Transverse colon (tissue), 4 donors: ENCODE results near the gene KIFC1.
"Not testable (repeated sequence)": the region's sequence is repeated elsewhere in the genome, so short reads cannot be mapped to it uniquely, and the experiment has no call there.

ENCODE experiments used
- EP300 ChIP-seq: sonication (generic); formaldehyde crosslinking; IDR thresholded peaks from one replicate; pipeline ENCODE4 v1.6.1; 2017; ENCODE audit warnings: antibody characterized with exemption, low read depth
- POLR2A ChIP-seq: fragments of 450-650 bp; IDR thresholded peaks from one replicate; pipeline ENCODE4 v1.6.1; 2016; ENCODE audit warnings: antibody characterized with exemption, mild to moderate bottlenecking, moderate library complexity
- POLR2AphosphoS5 ChIP-seq, 3 donors: sonication (generic); formaldehyde crosslinking; IDR thresholded peaks; one replicate each; pipeline ENCODE4 v1.6.1; 2016; ENCODE audit warnings: antibody characterized with exemption in 3 of 3
- TF ChIP-seq, protein P1 (sequence below), 5 experiments: fragments of 200-600 bp in 3 of 5; fragments of 450-650 bp in 2 of 5; sonication (generic) in 3 of 5; IDR thresholded peaks; 1 replicate in 2 of 5; 2 replicates in 3 of 5; pipeline ENCODE4 v1.5.1; 2016 to 2017; ENCODE audit warnings: antibody characterized with exemption in 5 of 5, inconsistent platforms in 3 of 5, mild to moderate bottlenecking in 2 of 5, moderate library complexity in 1 of 5

GRCh38 chr6:33346972-33347371, 44.7 kb upstream of the KIFC1 start:
- not testable (repeated sequence) for TF ChIP-seq EP300; POLR2A; POLR2AphosphoS5 (IDR thresholded peaks at IDR 0.05)
- TF ChIP-seq, protein P1, sequence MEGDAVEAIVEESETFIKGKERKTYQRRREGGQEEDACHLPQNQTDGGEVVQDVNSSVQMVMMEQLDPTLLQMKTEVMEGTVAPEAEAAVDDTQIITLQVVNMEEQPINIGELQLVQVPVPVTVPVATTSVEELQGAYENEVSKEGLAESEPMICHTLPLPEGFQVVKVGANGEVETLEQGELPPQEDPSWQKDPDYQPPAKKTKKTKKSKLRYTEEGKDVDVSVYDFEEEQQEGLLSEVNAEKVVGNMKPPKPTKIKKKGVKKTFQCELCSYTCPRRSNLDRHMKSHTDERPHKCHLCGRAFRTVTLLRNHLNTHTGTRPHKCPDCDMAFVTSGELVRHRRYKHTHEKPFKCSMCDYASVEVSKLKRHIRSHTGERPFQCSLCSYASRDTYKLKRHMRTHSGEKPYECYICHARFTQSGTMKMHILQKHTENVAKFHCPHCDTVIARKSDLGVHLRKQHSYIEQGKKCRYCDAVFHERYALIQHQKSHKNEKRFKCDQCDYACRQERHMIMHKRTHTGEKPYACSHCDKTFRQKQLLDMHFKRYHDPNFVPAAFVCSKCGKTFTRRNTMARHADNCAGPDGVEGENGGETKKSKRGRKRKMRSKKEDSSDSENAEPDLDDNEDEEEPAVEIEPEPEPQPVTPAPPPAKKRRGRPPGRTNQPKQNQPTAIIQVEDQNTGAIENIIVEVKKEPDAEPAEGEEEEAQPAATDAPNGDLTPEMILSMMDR (IDR thresholded peaks at IDR 0.05) = not testable (repeated sequence)
